HG03457 (cell line): ENCODE measurements around the gene AKAP8L.

Experiments
- ATAC-seq: cut with Tn5 transposase; IDR thresholded peaks from one replicate; pipeline ENCODE4 v1.9.1; 2021; ENCODE audit warnings: moderate number of reproducible peaks; ENCODE audit not compliant: unreplicated experiment

The AKAP8L gene

GRCh38 chr19:15449620-15450527 is 31.1 kb upstream of the AKAP8L start, which contains the start of gene WIZ:
Gene WIZ, minus strand, starts transcription at chr19:15449956. Its CDS starts 1,649 bp downstream, at chr19:15448307.
- no peak for ATAC-seq

- ATAC-seq, result no peak
Observed at GRCh38 chr19:15448778-15449619, 30.2 kb upstream of the AKAP8L start.

- no peak for ATAC-seq
Observed at GRCh38 chr19:15448044-15448777, 29.4 kb upstream of the AKAP8L start.

GRCh38 chr19:15447057-15447456 is 28.3 kb upstream of the AKAP8L start:
- no peak for ATAC-seq

GRCh38 chr19:15445807-15446376 is 27.1 kb upstream of the AKAP8L start:
- no peak for ATAC-seq

GRCh38 chr19:15445227-15445605 is 26.4 kb upstream of the AKAP8L start:
- ATAC-seq, result no peak

GRCh38 chr19:15444505-15445226 is 25.9 kb upstream of the AKAP8L start:
- ATAC-seq, result no peak

- no peak for ATAC-seq
Observed at GRCh38 chr19:15443838-15444237, 25.1 kb upstream of the AKAP8L start.

GRCh38 chr19:15443325-15443724 is 24.5 kb upstream of the AKAP8L start:
- ATAC-seq, result no peak

- no peak for ATAC-seq
Observed at GRCh38 chr19:15442142-15442920, 23.5 kb upstream of the AKAP8L start.

- ATAC-seq, result no peak
Observed at GRCh38 chr19:15441317-15441716, 22.5 kb upstream of the AKAP8L start.

GRCh38 chr19:15439821-15440641 is 21.2 kb upstream of the AKAP8L start:
- no peak for ATAC-seq

- no peak for ATAC-seq
Observed at GRCh38 chr19:15439078-15439799, 20.5 kb upstream of the AKAP8L start.

- no peak for ATAC-seq
Observed at GRCh38 chr19:15438577-15438976, 19.8 kb upstream of the AKAP8L start.

- ATAC-seq, result no peak
Observed at GRCh38 chr19:15438124-15438496, 19.3 kb upstream of the AKAP8L start.

GRCh38 chr19:15437355-15438123 is 18.8 kb upstream of the AKAP8L start:
- ATAC-seq, result no peak

- ATAC-seq, result no peak
Observed at GRCh38 chr19:15436826-15437110, 18.0 kb upstream of the AKAP8L start.
